ENCODE results near the gene STAU1.
"Not testable (repeated sequence)": the region's sequence is repeated elsewhere in the genome, so short reads cannot be mapped to it uniquely, and the experiment has no call there.

The STAU1 gene

DNA sequence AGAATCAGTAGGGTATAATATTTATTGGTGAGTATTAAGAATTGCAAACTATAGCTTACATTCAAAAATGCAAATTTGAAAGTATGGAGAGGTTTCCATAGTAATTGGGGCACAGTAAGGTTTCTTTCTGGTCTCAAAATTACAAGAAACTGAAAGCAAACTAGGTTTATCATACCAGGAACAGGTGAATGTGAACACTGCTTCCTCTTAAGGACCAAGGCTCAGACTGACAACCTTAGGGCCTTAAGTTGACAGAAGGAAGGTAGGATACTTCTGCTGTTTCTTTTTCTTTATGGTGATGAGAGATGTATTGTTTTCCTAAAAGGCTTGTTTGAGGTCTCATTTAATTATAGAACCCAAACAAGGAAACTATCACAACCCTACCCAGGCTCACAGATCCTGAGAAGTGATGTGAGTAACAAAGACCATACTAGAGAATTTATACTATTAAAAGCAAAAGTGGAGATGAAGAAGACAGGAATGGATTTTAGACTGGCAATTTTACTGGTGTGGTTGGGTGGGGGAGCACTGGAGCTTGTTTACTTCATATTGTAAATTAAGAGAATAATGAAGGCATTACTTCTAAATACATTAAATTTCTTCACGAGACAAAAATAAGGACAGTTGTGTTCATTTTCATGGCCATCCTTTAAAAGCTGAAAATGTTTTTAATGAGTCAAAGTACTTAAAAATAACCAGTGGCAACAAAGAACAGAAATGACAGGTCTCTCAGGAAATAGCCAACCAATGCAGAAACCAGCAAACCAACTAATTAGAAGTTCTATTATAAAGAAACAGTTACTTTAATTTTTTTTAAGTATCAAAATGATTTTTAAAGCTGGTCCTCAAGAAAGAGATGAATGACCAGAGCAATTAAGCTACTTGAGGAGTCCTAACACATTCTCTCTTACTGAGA, 21.3 kb downstream of the STAU1 start:
- no peak for DNase-seq (ENCODE audit: low read depth in 1 of 2, low spot score in 1 of 2)

DNA sequence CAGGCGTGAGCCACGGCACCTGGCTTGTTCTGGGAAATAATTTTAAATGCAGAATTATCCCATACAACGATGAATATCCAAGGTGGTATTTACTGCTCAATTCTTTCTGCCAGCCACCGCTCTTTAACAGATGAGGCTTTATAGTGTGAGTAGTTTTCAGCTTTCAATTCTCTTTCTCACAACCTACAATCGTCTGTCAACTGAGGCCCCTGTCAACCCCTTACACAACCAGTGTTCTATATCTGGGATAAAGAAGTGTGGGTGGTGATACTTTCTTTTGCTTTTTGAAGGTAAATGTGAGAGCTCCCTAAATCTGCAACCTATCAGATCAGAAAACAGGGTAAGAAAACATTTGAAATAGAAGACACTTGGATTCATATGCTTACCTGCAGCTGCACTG, 22.5 kb downstream of the STAU1 start:
- no peak for DNase-seq (ENCODE audit: low read depth in 1 of 2, low spot score in 1 of 2)

DNA sequence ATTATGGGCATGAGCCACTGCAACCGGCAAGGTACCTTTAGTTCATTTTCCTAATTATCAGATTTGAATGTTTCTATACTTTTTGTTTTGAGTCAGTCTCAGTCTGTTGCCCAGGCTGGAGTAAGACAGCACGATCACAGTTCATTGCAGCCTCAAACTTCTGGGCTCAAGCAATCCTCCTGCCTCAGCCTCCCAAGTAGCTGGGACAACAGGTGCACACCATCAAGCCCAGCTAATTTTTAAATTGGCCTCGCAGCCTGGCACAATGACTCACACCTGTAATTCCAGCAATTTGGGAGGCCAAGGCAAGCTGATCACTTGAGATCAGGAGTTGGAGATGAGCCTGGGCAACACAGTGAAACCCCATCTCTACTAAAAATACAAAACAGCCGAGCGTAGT, 24.4 kb downstream of the STAU1 start:
- DNase-seq (ENCODE audit: low read depth in 1 of 2, low spot score in 1 of 2) = no peak

DNA sequence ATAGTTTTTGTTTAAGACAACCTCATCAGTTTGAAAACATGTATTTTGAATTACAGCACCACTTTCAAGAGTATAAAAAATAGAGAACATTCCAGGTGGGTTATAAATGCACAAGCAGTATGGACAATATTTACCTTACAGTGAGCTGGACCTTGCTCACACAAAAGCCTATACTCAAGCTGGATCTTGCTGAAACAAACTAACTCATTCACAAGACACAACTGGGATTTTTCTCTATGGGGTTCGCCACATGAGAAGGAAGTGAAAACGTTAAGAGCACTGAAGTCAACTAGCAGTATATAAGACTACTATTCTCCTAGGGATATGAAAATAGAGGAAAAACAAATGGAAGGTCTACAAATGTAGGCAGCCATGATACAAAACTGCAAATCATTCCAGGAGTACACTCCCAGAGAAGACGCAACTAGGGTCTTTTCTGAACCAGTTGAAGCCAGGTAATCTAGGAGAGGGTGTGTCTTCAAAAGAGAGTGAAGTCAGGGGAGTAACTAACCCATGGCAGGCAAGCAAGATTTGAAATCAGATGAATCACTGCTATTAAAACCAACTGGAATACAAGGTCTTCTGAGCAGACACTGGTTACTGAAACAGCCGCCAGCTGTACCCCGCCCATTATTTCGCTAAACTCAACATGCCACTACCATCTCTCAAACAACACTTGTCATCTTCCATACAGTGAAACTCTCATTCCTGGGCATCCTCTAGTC, 26.5 kb downstream of the STAU1 start:
- no peak for DNase-seq (ENCODE audit: low read depth in 1 of 2, low spot score in 1 of 2)

DNA sequence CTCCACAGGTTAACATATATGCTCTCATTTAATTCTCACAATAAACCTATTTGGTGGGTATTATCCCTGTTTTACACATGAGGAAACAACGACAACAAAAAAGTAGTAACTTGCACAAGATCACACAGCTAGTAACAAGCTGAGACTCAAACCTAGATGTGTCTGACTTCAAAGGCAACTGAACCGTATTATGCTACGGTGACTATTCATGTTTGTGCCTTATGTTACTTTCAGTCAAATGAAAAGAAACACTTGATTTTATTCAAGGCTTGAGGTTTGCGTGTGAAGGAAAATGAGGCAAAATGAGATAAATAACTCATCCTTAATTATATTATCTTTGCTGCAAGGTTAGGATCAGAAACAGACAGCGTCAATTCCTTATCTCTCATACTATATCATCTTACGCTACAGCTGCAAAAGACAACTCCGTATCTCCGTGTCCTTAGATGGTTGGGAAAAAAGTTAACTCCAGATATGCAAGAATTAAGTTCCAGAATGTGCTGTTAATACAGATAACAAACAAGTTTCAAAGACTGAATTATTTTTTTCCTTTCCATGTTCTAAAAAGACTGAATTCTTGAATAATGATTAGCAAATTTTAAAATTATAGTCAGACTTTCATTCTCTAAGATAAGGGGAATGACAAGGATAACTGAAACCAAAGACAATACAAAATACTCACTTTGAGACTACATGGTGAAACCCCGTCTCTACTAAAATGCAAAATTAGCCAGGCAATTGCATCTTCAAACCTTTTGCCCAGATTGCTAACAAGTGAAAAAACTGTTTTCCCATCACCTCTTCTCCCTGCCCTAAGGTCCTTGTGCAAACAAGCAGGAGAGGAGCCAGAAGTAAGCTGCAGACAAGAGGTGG, 27.8 kb downstream of the STAU1 start:
- DNase-seq (ENCODE audit: low read depth in 1 of 2, low spot score in 1 of 2) = no peak

DNA sequence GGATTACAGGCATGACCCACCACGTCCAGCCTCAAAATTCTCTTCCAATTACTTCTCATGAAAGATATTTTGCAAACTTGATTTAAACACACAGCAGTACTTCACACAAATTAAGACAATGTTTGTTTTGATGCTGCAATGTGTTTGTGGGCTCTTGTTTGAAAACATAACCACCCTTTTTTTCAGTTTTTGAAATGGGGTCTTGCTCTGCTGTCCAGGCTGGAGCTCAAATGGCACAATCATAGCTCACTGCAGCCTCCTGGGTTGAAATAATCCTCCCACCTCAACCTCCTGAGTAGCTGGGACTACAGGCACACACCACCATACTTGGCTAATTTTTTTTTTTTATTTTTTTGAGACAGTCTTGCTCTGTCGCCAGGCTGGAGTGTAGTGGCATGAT, 31.0 kb downstream of the STAU1 start:
- DNase-seq (ENCODE audit: low read depth in 1 of 2, low spot score in 1 of 2) = no peak

DNA sequence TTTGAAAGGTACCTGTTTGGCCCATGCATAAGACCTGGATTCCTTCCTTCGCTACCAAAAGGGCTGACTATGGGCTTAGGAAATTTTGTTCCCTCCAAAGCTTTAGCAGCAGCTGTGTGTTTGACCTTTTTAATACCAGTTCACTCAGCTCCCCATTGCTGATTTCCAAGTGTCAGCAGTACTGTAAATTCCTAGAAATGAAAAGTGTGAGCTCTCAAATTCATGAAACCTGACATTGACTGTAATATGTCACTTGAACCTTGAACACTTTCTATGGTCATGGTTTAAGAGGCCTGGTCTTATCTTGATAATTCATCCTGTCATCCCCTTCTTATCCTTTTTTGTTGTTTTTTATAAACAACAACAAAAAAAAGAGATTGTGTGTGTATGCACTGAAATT, 31.7 kb downstream of the STAU1 start:
- no peak for DNase-seq (ENCODE audit: low read depth in 1 of 2, low spot score in 1 of 2)

DNA sequence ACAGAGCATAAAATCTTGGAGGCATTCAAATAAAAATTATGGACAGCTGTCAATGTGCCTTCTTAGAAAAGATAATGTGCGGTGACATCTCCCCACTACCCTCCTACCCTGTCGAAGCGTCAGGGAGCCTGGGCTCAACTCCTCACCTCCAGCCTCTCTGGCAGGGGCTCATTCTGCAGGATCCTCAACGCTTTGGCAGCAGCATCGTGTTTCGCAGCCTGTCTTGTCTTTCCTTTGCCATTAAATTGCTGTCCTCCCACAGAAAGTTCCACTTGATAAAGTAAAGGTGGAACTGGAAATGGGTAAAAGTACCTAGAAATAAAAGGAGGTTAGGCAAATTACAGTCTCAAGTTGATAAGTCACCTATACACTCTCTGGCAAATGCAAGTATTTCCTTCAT, 36.7 kb downstream of the STAU1 start:
- no peak for DNase-seq (ENCODE audit: low read depth in 1 of 2, low spot score in 1 of 2)

DNA sequence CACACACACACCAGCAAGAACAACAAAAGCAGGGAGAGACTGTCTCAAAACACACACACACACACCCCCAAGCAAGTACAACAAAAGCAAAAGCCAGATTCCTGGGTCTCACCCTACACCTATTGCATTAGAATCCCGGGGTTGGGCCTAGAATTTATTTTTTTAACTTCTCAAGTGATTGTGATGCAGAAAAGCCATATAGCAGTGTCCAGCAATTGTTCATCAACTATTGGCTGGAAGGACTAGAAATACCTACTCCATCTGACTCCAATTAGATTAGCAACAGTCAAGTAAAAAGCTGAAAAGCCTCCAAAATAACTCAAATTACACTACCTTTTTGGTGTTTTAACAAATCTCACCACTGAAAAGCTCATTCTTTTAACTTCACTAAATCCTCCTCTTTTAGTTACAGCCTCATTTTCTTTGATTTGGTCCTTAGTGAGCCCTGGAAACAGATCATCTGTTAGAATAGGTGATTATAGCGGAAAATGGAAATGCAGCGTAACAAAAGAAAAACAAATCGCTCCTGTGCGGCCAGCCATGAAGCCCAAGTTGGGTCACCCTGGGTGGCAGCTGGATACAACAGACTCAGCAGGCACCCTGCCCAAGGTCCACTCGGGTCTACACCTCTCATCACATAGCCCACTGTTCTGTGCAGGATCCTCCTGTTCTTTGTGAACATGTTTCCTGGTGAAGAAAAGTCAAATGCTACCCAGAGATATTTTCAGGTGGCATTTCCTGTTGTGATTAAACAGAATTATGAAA, 38.7 kb downstream of the STAU1 start:
- DNase-seq (ENCODE audit: low read depth in 1 of 2, low spot score in 1 of 2) = no peak

DNA sequence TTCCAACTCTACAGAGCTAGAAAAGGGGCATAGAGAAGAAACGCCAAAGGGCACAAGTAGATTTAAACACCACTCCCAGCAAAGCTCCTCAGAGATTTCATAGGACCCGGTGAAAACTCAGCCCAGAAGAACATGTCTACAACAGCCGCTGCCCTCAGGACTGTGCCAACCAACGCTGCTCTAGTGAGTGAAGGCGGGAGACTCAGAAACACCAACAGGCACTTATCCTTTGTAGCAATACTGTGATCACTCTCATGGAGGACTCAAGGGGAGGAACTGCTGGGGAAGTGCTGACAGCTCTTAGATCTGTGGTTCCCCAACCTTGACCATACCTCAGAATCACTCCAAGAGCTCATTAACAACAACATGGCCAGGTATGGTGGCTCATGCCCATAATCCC, 39.5 kb downstream of the STAU1 start:
- DNase-seq (ENCODE audit: low read depth in 1 of 2, low spot score in 1 of 2) = no peak

DNA sequence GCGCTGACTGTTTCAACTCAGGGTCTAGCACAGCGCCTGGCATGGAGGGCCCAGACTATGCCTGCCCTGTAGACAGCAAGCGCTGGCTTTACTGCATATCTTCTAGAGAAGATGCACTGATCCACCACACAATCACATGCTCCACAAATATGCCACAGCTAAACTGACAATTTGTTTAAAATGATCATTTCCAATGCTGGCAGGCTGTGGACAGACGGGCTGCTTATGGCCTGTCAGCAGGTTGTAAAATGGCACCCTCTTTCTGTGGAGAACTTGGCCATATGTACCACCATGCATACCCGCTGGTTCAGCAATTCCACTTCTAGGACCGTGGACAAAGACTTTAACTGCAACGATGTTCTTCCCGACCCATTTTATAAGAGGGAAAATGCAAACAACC, 40.8 kb downstream of the STAU1 start:
- no peak for DNase-seq (ENCODE audit: low read depth in 1 of 2, low spot score in 1 of 2)

DNA sequence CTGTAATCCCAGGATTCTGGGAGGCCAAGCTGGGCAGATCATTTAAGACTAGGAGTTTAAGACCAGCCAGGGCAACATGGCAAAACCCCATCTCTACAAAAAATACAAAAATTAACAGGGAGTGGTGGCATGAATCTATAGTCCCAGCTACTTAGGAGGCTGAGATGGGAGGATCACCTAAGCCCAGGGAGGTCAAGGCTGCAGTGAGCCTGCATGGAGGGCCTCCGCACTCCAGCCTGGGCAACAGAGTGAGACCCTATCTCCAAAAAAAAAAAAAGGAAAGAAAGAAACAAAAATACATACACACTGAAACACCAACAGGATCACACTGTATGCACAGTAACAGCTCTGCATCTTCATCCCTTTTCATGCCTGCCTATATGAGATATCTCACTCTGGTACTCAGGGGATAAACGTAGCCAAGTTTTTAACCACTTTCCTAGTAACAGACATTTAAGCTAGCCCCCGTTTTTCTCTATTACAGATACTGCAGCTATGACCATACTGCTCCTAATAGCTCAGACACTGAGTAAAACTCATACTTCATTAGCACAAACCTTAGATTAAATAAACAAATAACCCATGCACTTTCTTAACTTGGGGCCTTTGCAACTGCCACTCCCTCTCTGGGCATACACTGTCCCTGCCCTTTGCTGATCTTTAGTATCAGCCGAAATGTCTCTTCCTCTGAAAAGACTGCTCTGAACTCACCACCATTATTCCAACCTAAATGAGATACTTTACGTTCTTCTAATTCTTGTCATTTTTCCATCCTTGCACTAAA, 41.5 kb downstream of the STAU1 start:
- DNase-seq (ENCODE audit: low read depth in 1 of 2, low spot score in 1 of 2) = no peak

DNA sequence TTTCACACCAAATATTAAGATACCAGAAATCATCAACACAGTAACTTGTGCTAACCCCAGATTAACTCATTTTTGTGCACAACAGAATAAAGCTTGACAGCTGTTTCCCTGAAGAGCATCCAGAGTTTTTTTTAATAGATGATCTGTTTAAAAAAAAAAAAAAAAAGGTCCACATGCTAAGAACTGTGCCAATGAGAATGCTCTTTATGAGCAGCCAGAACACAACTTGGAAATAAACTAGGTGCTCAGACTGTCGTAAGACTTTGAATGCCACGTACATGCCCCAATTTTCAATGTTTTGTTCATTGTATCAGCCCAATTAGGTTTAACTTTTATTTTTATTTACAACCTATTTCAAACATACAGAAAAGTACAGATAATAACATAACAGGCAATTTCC, 47.3 kb downstream of the STAU1 start:
- DNase-seq (ENCODE audit: low read depth in 1 of 2, low spot score in 1 of 2) = no peak

DNA sequence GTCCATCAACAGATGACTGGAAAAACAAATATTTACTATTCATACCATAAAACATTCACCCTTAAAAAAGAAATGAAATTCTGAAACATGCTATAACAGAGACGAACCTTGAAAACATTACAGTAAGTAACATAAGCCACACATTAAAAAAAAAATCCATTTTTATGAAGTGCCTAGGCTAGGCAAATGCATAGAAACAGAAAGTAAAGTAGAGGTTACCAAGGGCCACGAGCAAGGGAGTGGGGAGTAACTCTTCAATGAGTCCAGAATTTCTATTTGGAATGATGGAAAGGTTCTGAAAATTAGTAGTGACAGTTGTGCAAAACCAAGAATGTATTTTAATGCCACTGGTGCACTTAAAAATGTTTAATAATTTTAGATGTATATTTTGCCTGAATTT, 47.7 kb downstream of the STAU1 start:
- DNase-seq (ENCODE audit: low read depth in 1 of 2, low spot score in 1 of 2) = no peak

DNA sequence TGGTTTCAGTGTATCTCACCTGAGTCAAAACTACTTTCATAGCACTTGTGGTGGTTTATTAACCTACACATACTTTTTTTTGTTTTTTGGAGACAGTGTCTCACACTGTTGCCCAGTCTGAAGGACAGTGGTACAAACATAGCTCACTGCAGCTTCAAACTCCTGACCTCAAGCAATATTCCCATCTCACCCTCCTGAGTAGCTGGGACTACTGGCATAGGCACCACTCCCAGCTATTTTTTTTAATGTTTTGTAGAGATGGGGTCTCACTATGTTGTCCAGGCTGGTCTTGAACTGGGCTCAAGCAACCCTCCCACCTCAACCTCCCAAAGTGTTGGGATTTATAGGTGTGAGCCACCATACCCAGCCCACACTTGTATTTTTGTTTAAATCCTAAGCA, 49.7 kb downstream of the STAU1 start:
- DNase-seq (ENCODE audit: low read depth in 1 of 2, low spot score in 1 of 2) = no peak

DNA sequence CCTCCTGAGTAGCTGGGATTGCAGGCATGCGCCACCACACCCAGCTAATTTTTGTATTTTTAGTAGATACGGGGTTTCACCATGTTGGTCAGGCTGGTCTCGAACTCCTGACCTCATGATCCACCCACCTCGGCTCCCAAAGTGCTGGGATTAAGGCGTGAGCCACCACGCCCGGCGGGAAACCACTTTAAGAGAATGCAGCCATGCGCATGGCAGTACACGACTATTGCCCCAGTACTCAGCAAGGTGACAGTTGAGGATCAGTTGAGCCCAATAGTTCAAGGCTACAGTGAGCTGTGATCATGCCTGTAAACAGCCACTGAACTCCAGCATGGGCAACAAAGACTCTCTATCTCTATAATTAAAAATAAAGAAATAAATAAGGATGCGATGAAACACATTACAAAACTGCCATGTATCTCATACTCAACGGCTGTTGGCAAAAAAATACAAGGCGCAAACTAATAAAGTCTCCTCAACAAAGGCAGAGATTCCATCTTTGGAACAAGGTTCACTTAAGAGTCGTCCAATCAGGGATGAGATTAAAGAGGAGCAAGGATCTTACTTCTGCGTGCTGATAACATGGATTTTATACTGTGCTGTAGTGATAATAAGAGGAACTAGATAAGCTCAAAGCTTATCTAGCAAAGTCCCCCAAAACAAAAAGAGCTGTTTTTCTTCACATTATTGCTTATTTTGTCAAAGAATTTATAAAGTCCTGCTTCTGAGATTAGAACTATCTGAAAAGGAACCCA, 51.1 kb downstream of the STAU1 start:
- no peak for DNase-seq (ENCODE audit: low read depth in 1 of 2, low spot score in 1 of 2)

DNA sequence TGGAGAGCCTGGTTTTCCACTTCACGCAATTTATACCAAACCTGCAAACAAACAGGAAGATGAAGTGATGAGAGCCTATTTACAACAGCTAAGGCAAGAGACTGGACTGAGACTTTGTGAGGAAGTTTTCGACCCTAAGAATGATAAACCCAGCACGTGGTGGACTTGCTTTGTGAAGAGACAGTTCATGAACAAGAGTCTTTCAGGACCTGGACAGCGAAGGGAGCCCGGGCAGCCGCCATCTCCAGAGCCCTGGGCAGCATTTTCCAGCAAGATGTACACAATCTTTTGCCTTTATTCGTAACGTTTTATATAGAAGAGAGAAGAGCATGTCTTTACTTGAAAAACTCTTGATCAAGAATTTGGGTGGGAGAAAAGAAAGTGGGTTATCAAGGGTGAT, 53.3 kb downstream of the STAU1 start:
- not testable (repeated sequence) for DNase-seq (ENCODE audit: low read depth in 1 of 2, low spot score in 1 of 2)

DNA sequence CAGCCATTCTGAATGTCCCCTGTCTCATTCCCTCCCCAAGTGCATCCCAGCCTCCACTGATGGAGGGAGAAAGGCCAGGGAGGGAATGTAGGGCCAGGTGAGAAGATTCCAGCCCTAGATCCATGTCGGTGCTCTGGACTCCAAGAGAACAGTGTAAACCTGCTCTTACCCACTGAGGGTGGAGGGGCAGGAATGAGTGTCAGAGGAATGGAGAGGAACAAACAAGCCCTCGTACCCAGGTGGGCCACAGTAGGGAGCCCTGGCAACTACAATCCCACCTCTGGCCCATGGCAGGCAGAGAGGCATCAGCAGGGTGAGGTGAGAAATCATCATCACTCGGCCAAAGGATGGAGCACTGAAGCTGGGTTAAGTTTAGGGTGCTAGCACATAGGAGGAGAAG, 54.6 kb downstream of the STAU1 start:
- DNase-seq (ENCODE audit: low read depth in 1 of 2, low spot score in 1 of 2) = no peak

DNA sequence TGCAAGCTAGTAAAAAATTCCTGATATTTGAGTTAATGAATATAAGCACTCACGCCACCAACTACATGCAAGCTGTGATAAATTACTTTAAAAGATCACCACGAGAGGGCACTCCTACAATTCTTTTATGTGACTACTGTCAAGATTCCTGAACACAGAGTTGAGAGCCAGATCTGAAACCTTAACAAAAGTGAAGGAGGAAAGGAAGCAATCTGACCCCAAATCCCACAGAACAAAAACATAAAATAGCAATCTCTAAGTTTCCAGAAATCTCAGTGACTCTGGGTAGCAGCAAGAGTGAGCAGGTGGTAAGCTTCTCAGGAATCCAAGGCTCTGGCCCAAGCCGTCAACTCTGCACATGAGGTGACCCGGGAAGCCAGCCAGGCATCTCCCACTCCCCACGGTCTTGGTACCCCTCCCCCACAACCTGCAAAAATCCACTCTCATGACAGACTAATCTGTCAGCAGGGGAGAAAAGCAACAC, 55.1 kb downstream of the STAU1 start:
- DNase-seq (ENCODE audit: low read depth in 1 of 2, low spot score in 1 of 2) = no peak
